ENCODE results near the gene SPTLC3. TPM values are rescaled to one million over a fixed set of nuclear protein-coding genes. Genes with fewer than 3 reads are reported as not detected.

SPTLC3 gene
- total RNA-seq, 1 donor from 2014 or later: 0.41 TPM

DNA sequence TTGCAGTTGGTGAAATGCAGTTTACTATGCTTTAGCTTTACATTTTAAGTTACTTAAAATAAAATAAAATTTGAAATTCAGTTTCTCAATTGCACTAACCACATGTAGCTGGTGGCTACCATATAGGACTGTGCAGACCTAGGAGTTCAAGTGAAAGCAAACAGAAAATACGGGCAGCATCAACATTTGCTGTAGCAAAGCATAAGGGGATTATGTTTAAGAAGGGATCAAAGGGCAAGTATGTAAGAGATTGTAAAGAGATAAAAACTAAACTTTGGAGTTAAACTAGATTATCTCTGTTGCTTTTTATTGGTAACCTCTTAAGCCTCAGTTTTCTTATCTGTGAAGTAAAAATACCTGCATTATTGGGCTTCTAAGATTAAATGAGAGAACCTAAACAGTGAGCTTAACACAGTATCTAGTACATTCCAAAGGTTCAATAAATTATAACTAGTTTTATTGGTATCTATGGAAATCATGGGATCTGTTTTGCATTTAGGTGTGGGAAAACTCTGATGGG, 81.2 kb downstream of the SPTLC3 start:
- Mint-ChIP-seq H3K4me1 (ENCODE audit: unreplicated experiment) (no peaks in the 10 kb centered on the region), H3K4me3 (ENCODE audit: unreplicated experiment) (no peak overlapping the region), H3K27me3 (ENCODE audit: unreplicated experiment) (no peaks in the 10 kb centered on the region), H3K9me3 (ENCODE audit: unreplicated experiment) (no peaks in the 10 kb centered on the region), H3K27ac (ENCODE audit: unreplicated experiment) (no peak overlapping the region), H3K36me3 (ENCODE audit: low read depth, unreplicated experiment) (no peaks in the 10 kb centered on the region)
- TF ChIP-seq, protein P1, sequence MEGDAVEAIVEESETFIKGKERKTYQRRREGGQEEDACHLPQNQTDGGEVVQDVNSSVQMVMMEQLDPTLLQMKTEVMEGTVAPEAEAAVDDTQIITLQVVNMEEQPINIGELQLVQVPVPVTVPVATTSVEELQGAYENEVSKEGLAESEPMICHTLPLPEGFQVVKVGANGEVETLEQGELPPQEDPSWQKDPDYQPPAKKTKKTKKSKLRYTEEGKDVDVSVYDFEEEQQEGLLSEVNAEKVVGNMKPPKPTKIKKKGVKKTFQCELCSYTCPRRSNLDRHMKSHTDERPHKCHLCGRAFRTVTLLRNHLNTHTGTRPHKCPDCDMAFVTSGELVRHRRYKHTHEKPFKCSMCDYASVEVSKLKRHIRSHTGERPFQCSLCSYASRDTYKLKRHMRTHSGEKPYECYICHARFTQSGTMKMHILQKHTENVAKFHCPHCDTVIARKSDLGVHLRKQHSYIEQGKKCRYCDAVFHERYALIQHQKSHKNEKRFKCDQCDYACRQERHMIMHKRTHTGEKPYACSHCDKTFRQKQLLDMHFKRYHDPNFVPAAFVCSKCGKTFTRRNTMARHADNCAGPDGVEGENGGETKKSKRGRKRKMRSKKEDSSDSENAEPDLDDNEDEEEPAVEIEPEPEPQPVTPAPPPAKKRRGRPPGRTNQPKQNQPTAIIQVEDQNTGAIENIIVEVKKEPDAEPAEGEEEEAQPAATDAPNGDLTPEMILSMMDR (IDR thresholded peaks at IDR 0.05; ENCODE audit: unreplicated experiment): no peak
- no peak for DNase-seq (ENCODE audit: low spot score)

DNA sequence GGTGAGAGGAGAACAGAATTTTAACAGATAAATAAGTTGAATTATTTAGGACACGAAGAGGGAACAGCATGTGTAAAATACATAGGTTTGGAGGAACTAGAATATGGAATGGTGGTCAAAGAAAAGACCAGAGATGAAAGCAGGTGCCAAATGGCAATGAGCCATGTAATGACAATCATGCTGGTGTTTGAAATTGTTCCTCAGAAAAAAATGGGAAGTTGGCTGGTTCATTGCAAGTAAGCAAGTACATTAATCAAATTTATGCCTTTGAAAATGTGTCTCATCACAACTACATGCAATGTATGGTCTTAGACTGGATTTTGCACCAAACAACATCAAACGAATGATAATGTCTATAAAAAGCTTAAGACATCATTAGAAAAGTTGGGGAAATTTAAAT, 83.3 kb downstream of the SPTLC3 start:
- Mint-ChIP-seq H3K27ac (ENCODE audit: unreplicated experiment) (no peak overlapping the region), H3K27me3 (ENCODE audit: unreplicated experiment) (no peaks in the 10 kb centered on the region), H3K9me3 (ENCODE audit: unreplicated experiment) (no peaks in the 10 kb centered on the region), H3K36me3 (ENCODE audit: low read depth, unreplicated experiment) (no peaks in the 10 kb centered on the region), H3K4me1 (ENCODE audit: unreplicated experiment) (no peaks in the 10 kb centered on the region), H3K4me3 (ENCODE audit: unreplicated experiment) (no peak overlapping the region)
- DNase-seq (ENCODE audit: low spot score): no peak
- TF ChIP-seq, protein P1 (IDR thresholded peaks at IDR 0.05; ENCODE audit: unreplicated experiment): no peak

DNA sequence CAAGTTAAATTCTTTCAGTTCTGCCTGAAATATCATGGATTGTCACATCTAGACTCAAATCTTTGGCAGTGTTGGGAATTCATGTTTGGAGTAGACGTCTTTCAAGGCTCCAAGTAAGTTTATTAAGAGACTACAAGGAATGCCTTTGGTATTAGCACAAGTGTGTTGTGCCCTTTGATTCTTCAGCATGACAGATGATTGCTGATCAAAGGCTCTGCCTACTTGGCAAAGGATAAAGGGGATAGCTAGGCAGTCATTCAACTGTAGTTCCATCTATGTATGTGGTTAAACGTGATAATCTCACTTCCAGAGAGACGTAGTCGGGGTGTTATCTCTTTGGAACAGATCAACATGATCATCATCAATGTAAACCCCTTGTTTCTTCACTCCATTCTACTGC, 86.2 kb downstream of the SPTLC3 start:
- H3K36me3 Mint-ChIP-seq (ENCODE audit: low read depth, unreplicated experiment): no peaks in the 10 kb centered on the region
- no peaks in the 10 kb centered on the region for H3K27me3 Mint-ChIP-seq (ENCODE audit: unreplicated experiment)

DNA sequence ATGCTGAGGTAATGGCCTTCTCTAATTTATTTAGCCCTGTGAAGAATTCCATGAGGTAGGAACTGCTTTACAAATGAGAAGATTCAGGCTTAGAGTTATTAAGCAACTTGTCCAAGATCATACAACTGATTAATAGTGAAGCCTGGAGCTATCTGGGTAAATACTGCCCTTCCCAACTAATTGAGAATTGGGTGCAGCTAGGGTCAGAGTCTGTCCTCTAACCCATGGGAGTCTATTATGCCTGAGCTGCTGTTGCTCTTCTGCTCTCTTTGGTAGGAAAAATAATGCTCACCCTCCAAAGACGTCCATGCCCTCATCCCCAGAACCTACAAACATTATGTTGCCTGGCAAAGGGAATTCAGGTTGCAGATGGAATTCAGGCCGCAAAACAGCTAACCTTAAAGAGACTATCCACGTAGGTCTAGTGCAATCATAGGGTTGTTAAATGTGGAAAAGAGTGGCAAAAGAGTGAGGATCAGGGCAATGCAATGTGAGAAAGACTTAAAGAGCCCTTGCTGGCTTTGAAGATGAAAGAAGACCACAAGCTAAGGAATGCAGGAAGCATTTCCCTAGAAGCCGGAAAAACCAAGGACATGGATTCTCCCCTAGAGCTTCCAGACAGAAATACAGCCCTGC, 90.1 kb downstream of the SPTLC3 start:
- H3K27ac Mint-ChIP-seq (ENCODE audit: unreplicated experiment): no peak overlapping the region
- DNase-seq (ENCODE audit: low spot score): no peak

More for the DNA sequence above, 86.2 kb downstream of the SPTLC3 start:
- Mint-ChIP-seq H3K4me1 (ENCODE audit: unreplicated experiment) (peaks cover 2% of the 10 kb centered on the region), H3K4me3 (ENCODE audit: unreplicated experiment) (no peak overlapping the region), H3K27ac (ENCODE audit: unreplicated experiment) (no peak overlapping the region), H3K9me3 (ENCODE audit: unreplicated experiment) (no peaks in the 10 kb centered on the region)
- DNase-seq (ENCODE audit: low spot score): no peak
- TF ChIP-seq, protein P1 (IDR thresholded peaks at IDR 0.05; ENCODE audit: unreplicated experiment): no peak

DNA sequence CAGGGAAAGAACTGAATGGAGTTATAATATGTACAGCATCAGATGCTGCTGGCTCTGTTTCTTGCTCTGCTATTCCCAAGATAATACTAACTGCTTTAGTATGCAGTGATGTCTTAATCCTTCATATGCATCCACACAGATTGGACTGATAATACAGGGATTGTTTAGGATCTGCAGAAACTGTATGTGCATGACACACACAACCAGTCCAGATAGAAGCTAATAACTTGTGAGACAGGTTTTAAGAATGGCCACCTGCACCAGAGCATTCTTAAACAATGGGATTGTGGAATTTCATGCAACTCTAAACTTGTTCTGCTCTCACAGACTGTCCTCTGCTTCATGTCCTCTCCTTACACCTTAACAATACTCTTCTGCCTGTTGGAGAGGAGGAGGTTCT, 90.9 kb downstream of the SPTLC3 start:
- H3K27me3 Mint-ChIP-seq (ENCODE audit: unreplicated experiment): no peaks in the 10 kb centered on the region
- no peak for DNase-seq (ENCODE audit: low spot score)
- peaks cover 5% of the 10 kb centered on the region for H3K4me1 Mint-ChIP-seq (ENCODE audit: unreplicated experiment)
- no peaks in the 10 kb centered on the region for H3K9me3 Mint-ChIP-seq (ENCODE audit: unreplicated experiment)
- H3K27ac Mint-ChIP-seq (ENCODE audit: unreplicated experiment): no peak overlapping the region
- no peaks in the 10 kb centered on the region for H3K36me3 Mint-ChIP-seq (ENCODE audit: low read depth, unreplicated experiment)
- TF ChIP-seq, protein P1 (IDR thresholded peaks at IDR 0.05; ENCODE audit: unreplicated experiment): no peak
- no peak overlapping the region for H3K4me3 Mint-ChIP-seq (ENCODE audit: unreplicated experiment)

More for the DNA sequence above, 90.1 kb downstream of the SPTLC3 start:
- Mint-ChIP-seq H3K27me3 (ENCODE audit: unreplicated experiment) (no peaks in the 10 kb centered on the region), H3K4me1 (ENCODE audit: unreplicated experiment) (peaks cover 5% of the 10 kb centered on the region), H3K4me3 (ENCODE audit: unreplicated experiment) (no peak overlapping the region), H3K9me3 (ENCODE audit: unreplicated experiment) (no peaks in the 10 kb centered on the region), H3K36me3 (ENCODE audit: low read depth, unreplicated experiment) (no peaks in the 10 kb centered on the region)
- TF ChIP-seq, protein P1 (IDR thresholded peaks at IDR 0.05; ENCODE audit: unreplicated experiment): no peak
